NCI-H526 (cell line): ENCODE data around the gene MRPL14.
"Not testable (repeated sequence)": the region's sequence is repeated elsewhere in the genome, so short reads cannot be mapped to it uniquely, and the experiment has no call there.

ENCODE experiments used
- DNase-seq, 2 experiments: peaks; one replicate each; lab custom pipeline; 2025; lab: John Stamatoyannopoulos, UW

The MRPL14 gene

GRCh38 chr6:44149369-44150012 is 22.2 kb upstream of the MRPL14 start:
- no peak for DNase-seq

GRCh38 chr6:44148306-44148705 is 21.1 kb upstream of the MRPL14 start:
- DNase-seq: no peak

GRCh38 chr6:44147256-44147655 is 20.0 kb upstream of the MRPL14 start:
- no peak for DNase-seq

DNA sequence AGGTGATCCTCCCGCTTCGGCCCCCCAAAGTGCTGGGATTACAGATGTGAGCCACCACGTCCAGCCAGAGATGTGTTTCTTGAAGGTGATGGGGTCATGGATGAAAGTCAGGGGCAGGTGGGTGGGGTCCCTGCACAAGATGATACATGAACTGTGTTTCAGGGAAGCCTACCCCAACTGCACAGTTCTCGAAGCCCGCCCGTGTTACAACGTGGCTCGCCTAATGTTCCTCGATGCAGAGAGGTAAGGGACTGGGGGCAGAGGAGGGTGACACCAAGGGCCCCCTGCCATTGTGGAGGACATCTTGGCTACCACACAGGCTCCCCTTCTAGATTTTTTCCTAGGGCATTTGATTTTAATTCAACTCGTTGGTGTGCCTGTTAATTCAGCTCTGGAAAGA is 19.4 kb upstream of the MRPL14 start:
- no peak for DNase-seq

DNA sequence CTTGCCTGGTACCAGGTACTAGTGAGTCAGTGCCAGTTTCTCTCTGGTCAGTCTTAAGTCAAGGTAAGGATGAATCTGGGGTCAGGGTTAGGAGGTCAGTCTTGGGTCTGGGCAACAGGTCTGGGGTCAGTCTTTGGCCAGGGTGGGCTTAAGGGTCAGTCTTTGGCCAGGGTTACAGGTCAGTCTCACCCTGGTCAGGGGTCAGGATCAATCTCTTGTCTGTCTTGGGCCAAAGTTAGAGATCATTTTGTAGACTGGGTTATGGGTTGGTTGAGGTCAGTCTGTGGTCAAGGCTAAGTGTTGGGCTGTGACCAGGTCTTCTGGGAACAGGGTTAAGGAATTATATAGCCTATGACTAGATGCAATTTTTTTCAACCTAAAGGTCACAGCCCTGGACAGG is 18.6 kb upstream of the MRPL14 start:
- no peak for DNase-seq

DNA sequence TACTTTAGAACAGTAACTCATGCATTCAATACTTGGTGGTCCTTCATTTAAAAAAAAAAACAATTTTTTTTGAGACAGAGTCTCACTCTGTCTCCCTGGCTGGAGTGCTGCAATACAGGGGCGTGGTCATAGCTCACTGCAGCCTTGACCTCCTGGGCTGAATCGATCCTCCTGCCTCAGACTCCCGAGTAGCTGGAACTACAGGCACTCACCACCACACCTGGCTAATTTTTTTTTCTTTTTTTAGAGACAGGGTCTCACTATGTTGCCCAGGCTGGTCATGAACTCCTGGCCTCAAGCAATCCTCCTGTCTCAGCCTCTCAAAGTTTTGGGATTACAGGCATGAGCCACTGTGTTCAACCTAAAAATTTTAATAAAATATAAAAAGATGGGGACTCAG is 17.3 kb upstream of the MRPL14 start:
- not testable (repeated sequence) for DNase-seq

GRCh38 chr6:44143731-44144130 is 16.5 kb upstream of the MRPL14 start:
- DNase-seq: no peak

DNA sequence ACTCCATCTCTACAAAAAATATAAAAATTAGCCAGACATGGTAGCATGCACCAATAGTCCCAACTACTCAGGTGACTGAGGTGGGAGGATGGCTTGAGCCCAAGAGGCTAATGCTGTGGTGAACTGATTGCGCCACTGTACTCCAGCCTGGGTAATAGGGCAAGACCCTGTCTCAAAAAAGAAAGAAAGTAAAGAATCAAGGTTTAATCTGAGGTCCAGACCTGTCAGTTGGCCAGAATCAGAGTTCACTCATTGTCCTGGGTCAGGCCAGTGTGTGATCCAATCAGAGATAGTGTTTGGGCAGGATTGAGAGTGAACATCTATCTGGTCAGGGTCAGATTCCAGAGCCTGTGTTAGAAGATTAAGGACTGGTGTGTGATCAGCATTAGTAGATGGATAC is 15.6 kb upstream of the MRPL14 start:
- no peak for DNase-seq

GRCh38 chr6:44139351-44139743 is 12.1 kb upstream of the MRPL14 start:
- no peak for DNase-seq

DNA sequence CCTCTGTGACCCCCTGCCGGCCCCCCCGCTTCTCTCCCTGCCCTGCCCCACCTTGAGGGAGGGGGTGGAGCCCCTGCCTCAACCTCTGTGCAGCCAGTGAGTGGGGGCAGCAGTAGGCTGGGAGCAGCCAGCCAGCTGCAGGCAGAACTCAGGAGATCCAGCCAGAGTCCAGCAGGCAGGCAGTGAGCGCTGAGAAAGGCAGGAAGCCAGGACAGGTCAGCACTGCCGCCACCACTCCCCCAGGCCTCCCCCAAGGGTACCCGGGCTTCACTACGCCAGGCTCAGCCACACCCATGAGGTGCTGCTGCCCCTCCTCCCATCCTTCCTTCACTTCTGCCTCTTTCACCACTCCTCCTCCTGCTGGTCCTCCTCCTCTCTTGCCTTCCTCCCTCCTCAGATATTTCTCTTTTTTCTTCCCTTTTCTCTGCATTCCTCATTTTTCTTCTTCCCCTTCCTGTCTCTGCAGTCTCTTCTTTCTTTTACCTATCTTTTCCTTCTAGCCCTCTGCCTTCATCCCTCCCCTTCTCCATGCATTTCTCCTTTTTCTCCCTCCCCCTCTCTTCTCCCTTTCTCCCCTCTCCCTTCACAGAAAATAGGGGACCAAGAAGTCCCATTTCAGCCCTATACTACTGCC is 11.6 kb upstream of the MRPL14 start:
- DNase-seq: no peak

DNA sequence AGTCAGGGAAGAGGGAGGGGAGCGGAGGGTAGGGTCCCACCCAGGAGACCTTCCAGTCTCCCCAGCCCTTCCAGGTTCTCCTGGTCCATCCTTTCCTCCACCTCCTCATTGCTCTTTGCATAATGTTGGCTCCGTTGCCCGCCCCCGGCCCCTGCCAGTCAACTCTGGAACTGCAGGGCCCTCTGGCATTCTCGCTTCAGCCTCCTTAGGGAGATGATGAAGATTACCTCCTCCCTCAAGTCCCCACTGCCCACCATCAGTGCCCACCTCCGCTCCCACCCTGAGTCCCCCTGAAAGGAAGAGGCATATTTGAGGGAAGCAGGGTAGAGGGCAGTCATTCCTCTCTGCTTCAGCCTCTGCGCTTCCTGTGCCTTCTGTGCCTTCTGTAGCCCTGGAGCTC is 8.6 kb upstream of the MRPL14 start:
- no peak for DNase-seq

DNA sequence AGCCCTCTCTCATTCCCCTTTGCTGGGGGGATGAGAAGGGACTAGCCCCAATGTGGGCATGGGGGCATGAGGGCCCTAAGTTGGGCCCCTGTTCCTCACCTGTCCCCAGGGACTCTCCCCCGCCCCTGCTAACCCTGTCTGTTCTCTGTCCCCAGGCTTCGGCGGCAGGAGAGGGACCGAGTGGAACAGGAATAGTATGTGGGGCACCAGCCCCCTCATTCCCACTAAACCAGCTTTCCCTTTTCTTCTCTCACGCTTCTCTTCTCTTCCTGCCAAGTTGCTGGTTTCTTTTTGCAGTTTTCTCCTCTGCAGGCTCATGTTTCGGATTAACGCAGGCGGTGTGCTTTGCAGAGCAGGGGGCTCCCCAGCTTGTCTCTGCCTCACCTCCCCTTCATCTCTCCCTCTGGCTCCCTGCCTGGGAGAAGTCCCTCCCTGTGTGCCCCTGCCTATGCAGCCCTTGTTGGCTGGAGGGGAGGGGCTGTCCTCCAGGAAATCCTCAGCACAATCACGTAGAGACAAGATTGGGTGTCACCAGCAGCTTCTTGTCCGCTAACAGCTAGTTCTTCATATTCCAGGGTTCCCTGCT is 8.0 kb upstream of the MRPL14 start:
- no peak for DNase-seq

DNA sequence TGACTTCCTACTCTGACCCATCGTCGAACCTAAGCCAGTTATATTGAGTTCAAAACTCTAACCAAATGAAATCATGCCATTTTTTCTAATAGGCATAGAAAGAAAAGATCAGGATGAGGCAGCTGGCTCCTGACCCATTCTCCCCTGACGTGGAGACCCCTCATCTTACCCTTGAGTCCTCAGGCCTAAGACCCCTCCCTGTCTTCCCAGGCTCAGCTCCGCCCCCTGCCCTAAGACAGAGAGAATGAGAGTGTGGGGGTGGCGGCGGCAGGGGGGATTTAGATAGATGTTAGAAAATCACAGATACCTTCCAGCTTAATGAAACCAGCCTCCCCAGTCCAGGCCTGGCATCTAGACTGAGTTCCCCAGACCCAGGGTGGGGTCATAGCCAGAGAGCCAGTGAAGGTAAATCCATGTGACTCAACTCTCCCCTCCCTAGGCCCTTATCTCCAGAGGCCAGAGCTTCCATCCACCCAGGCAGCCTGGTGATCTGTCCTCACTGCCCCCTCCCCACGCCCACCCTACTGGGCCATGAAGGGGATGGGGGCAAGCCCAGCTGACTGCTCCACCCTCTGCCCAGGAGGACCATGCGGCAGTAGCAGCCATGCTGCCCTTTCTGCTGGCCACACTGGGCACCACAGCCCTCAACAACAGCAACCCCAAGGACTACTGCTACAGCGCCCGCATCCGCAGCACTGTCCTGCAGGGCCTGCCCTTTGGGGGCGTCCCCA is 6.9 kb upstream of the MRPL14 start:
- no peak for DNase-seq

DNA sequence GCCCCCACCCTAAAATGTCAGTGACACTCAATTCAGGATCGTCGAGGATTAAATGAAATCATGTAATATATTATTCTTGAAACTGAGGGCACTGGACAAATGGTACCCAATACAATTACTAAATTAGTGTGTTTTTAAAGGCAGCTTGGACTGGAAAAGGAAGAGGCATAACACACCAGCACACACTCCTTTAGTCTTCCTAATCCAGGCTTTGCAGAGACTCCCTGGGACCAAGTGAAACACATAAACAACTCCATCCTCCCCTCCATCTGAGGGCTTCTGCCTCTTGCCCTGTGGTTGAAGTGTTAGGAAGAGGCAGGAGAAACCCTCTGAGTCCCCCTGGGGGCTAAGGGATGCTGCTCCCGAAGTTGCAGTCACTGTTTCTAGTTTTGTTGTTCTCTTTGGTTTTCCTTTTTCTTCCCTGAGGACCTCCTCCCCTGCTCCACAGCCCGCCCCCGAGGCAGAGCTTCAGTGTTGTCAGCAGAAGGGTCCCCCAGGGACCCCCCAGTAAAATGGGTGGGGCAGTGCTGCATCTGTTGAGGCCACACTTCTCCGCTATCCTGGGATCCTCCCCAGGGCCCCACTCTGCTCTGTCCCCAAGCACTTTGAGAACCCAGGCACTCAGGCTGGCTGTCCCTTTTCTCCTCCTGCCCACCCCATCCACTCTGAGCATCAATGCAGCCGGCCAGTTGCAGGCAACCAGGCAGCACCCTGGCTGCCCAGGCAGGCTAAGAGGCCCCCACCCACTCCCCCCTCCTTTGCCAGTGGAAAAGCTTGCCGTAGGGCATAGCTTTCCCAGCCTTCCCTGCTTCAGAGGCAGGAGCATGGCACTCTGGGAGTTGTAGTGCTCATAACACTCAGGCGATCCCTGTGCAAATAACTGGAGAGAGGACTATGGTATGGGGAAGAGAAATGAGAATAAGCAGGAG is 6.0 kb upstream of the MRPL14 start:
- DNase-seq: peak; percentile 71 to 84

- no peak for DNase-seq
Observed at GRCh38 chr6:44132476-44132875, 5.2 kb upstream of the MRPL14 start.

- peak; percentile 25 to 58 for DNase-seq
Observed at GRCh38 chr6:44131892-44132291, 4.6 kb upstream of the MRPL14 start.

- DNase-seq: no peak
Observed at GRCh38 chr6:44129841-44130322, 2.6 kb upstream of the MRPL14 start.

- DNase-seq: peak; percentile 3 to 48
Observed at GRCh38 chr6:44128020-44128917, 1.0 kb upstream of the MRPL14 start.

GRCh38 chr6:44126320-44127149 is 717 bp downstream of the MRPL14 start:
- peak in 1 of 2 experiments; percentile 62 for DNase-seq

- peak in 1 of 2 experiments; percentile 6 for DNase-seq
Observed at GRCh38 chr6:44123544-44123943, 3.7 kb downstream of the MRPL14 start.
